ENCODE results near the gene CFLAR. TPM values are rescaled to one million over a fixed set of nuclear protein-coding genes. Genes with fewer than 3 reads are reported as not detected.
"Not testable (repeated sequence)": the region's sequence is repeated elsewhere in the genome, so short reads cannot be mapped to it uniquely, and the experiment has no call there.

CFLAR gene
- polyA plus RNA-seq, 1 of the 3 experiments (the other 2 are of a cell fraction) = 23.7 TPM

DNA sequence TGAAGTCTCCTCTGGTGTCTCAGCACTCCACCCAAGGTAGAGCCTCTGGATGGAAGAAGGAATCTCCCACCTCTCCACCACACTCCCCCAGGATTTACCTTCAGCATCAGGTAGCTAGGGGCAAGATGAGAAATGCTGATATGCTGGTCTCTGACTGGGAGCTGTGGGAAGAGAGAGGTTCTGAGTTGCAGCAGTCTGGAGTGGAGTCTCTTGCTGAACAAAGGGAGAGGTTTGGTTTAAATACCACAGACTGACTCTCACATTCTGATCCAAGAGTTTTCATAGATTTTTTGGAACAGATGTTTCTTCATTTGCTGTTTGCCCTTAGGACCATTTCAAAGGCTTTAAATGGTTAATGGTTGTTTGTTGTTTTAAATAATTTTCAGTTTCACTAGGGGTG is 1.1 kb upstream of the CFLAR start:
- no peaks in the 10 kb centered on the region for H4K20me1 ChIP-seq (ENCODE audit: insufficient read depth)
- no peak for TF ChIP-seq RCOR1 (IDR thresholded peaks at IDR 0.05; ENCODE audit: low read length)
- ChIA-PET POLR2A (no interaction called here), CTCF (interaction anchor here (1.0 to 2.5 kb wide), 3 partner anchors 10 to 209 kb away, joined by 3 to 7 read pairs (median 7); no protein-coding TSS in a partner anchor)
- peaks cover 49% of the 10 kb centered on the region for H3K79me2 ChIP-seq (ENCODE audit: insufficient read depth)
- H3K9me2 ChIP-seq = no peaks in the 10 kb centered on the region
- H3K9me3 ChIP-seq = no peaks in the 10 kb centered on the region
- peak overlapping the region in 1 of 2 experiments; percentile 92; a peak in 1 of 4 replicates for H3K27ac ChIP-seq (ENCODE audit: low read depth in 2 of 2, low read length in 1 of 2)
- H3K36me3 ChIP-seq (replicated peaks in 1 of 2; ENCODE audit: control insufficient read depth in 1 of 2, insufficient read depth in 2 of 2, low read length in 1 of 2) = no peaks in the 10 kb centered on the region
- no peak for DNase-seq
- H3K4me2 ChIP-seq = no peak overlapping the region
- peaks cover 0 to 6% of the 10 kb centered on the region in 2 experiments; a peak in 3 of 4 replicates for H3K4me1 ChIP-seq (ENCODE audit: control insufficient read depth in 1 of 2, insufficient read depth in 2 of 2, low read depth in 1 of 2, low read length in 1 of 2)
- no peak overlapping the region for H3K9ac ChIP-seq
- H3K4me3 ChIP-seq (ENCODE audit: low read depth in 2 of 2, low read length in 1 of 2) = no peak overlapping the region
- H3K27me3 ChIP-seq (ENCODE audit: insufficient read depth) = no peaks in the 10 kb centered on the region
- peaks cover 9% of the 10 kb centered on the region for H3F3A ChIP-seq (replicated peaks; ENCODE audit: insufficient read depth)
- no peak overlapping the region for H2AFZ ChIP-seq (ENCODE audit: low read depth)

DNA sequence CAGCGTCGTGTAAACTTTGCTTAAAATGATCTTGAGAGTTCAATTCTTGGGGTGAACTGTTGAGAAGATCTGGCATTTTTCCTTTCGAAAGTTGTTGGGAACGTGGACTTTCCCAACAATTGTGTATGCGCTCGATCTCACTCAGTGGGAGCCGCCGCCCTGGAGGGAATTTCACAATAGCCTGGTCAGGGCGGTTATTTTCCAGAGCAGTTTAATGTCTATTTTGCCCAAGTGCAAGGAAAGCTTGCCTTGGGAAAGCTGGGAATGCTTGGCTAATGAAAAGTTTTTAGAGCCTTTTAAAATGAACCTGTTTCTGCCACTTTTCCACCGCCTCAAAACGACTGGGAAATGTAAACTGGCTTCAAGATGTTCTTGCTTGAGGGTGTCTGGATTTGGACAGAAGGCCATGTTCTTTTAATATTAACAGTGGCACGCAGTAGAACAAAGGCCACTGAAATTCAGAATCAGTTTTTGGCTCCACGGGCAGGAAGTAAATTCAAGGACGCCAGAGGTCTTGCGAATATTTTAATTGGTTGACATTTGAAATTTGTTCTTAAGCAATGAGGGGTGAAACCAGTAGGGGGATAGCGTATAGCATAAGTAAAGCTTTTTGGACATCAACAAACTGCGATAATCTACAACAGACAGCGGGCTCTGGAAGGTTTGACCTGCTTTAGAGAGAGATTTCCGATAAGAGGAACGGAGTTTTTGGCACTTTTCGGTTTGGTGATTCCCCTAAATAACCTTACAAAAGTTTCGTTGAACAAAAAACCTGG is 1.2 kb downstream of the CFLAR start:
- peaks cover 0 to 19% of the 10 kb centered on the region in 2 experiments; a peak in 3 of 4 replicates for H3K4me1 ChIP-seq (ENCODE audit: control insufficient read depth in 1 of 2, insufficient read depth in 2 of 2, low read depth in 1 of 2, low read length in 1 of 2)
- H2AFZ ChIP-seq (ENCODE audit: low read depth) = peak overlapping the region; percentile 95
- H3K9ac ChIP-seq = peak overlapping the region; percentile 97
- no peaks in the 10 kb centered on the region for H3K27me3 ChIP-seq (ENCODE audit: insufficient read depth)
- H3K36me3 ChIP-seq (replicated peaks in 1 of 2; ENCODE audit: control insufficient read depth in 1 of 2, insufficient read depth in 2 of 2, low read length in 1 of 2) = peaks cover 0 to 2% of the 10 kb centered on the region in 2 experiments
- POLR2A ChIA-PET = interaction anchor here (0.6 to 1.6 kb wide), 3 partner anchors 11 to 254 kb away, joined by 3 to 4 read pairs (median 3); no protein-coding TSS in a partner anchor
- WGBS (ENCODE audit: low lambda C conversion rate) = 57% methylated on average over 20 of the region's 22 CpGs
- peak overlapping the region; percentile 97 for H3K4me2 ChIP-seq
- H3F3A ChIP-seq (replicated peaks; ENCODE audit: insufficient read depth) = peaks cover 9% of the 10 kb centered on the region
- DNase-seq = no peak
- H3K27ac ChIP-seq (ENCODE audit: low read depth in 2 of 2, low read length in 1 of 2) = peak overlapping the region; percentile 89 to 92
- peaks cover 72% of the 10 kb centered on the region for H3K79me2 ChIP-seq (ENCODE audit: insufficient read depth)
- CTCF ChIA-PET = interaction anchor here (0.7 to 2.7 kb wide), 10 partner anchors 9 to 212 kb away, joined by 3 to 16 read pairs (median 4); no protein-coding TSS in a partner anchor
- H3K4me3 ChIP-seq (ENCODE audit: low read depth in 2 of 2, low read length in 1 of 2) = peak overlapping the region; percentile 70 to 86
- TF ChIP-seq, protein P1, sequence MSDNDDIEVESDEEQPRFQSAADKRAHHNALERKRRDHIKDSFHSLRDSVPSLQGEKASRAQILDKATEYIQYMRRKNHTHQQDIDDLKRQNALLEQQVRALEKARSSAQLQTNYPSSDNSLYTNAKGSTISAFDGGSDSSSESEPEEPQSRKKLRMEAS (IDR thresholded peaks at IDR 0.05; ENCODE audit: low read depth) = peak; percentile 50; the same call in 1 of the 2 replicates
- TF ChIP-seq, protein P2, sequence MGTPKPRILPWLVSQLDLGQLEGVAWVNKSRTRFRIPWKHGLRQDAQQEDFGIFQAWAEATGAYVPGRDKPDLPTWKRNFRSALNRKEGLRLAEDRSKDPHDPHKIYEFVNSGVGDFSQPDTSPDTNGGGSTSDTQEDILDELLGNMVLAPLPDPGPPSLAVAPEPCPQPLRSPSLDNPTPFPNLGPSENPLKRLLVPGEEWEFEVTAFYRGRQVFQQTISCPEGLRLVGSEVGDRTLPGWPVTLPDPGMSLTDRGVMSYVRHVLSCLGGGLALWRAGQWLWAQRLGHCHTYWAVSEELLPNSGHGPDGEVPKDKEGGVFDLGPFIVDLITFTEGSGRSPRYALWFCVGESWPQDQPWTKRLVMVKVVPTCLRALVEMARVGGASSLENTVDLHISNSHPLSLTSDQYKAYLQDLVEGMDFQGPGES (IDR thresholded peaks at IDR 0.05; ENCODE audit: low read depth, low read length) = no peak
- TF ChIP-seq, protein P3, sequence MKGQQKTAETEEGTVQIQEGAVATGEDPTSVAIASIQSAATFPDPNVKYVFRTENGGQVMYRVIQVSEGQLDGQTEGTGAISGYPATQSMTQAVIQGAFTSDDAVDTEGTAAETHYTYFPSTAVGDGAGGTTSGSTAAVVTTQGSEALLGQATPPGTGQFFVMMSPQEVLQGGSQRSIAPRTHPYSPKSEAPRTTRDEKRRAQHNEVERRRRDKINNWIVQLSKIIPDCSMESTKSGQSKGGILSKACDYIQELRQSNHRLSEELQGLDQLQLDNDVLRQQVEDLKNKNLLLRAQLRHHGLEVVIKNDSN (IDR thresholded peaks at IDR 0.05; ENCODE audit: borderline replicate concordance, low read depth) = no peak
- TF ChIP-seq, protein P4, sequence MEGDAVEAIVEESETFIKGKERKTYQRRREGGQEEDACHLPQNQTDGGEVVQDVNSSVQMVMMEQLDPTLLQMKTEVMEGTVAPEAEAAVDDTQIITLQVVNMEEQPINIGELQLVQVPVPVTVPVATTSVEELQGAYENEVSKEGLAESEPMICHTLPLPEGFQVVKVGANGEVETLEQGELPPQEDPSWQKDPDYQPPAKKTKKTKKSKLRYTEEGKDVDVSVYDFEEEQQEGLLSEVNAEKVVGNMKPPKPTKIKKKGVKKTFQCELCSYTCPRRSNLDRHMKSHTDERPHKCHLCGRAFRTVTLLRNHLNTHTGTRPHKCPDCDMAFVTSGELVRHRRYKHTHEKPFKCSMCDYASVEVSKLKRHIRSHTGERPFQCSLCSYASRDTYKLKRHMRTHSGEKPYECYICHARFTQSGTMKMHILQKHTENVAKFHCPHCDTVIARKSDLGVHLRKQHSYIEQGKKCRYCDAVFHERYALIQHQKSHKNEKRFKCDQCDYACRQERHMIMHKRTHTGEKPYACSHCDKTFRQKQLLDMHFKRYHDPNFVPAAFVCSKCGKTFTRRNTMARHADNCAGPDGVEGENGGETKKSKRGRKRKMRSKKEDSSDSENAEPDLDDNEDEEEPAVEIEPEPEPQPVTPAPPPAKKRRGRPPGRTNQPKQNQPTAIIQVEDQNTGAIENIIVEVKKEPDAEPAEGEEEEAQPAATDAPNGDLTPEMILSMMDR (IDR thresholded peaks at IDR 0.05) = peak; percentile 41
- no peak for TF ChIP-seq NFIC (IDR thresholded peaks at IDR 0.05; ENCODE audit: borderline replicate concordance)
- TF ChIP-seq GATA2 (CRISPR knock-in tag; IDR thresholded peaks at IDR 0.05) = no peak
- no peaks in the 10 kb centered on the region for H4K20me1 ChIP-seq (ENCODE audit: insufficient read depth)
- H3K9me2 ChIP-seq = no peaks in the 10 kb centered on the region
- no peaks in the 10 kb centered on the region for H3K9me3 ChIP-seq

DNA sequence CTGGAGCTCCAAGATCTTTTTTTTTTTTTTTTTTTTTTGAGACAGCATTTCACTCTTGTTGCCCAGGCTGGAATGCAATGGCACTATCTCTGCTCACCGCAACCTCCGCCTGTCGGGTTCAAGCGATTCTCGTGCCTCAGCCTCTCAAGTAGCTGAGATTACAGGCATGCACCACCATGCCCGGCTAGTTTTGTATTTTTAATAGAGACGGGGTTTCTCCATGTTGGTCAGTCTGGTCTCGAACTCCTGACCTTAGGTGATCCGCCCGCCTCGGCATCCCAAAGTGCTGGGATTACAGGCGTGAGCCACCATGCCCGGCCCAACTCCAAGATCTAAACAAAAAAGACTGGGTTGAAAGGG is 1.8 kb downstream of the CFLAR start:
- H2AFZ ChIP-seq (ENCODE audit: low read depth); H3K9me2 ChIP-seq; H3K36me3 ChIP-seq (replicated peaks in 1 of 2; ENCODE audit: control insufficient read depth in 1 of 2, insufficient read depth in 2 of 2, low read length in 1 of 2); H3K9me3 ChIP-seq; H4K20me1 ChIP-seq (ENCODE audit: insufficient read depth); DNase-seq; POLR2A ChIA-PET; H3F3A ChIP-seq (replicated peaks; ENCODE audit: insufficient read depth); H3K9ac ChIP-seq; H3K27me3 ChIP-seq (ENCODE audit: insufficient read depth): not testable (repeated sequence)
- peaks cover 0 to 19% of the 10 kb centered on the region in 2 experiments; a peak in 3 of 4 replicates for H3K4me1 ChIP-seq (ENCODE audit: control insufficient read depth in 1 of 2, insufficient read depth in 2 of 2, low read depth in 1 of 2, low read length in 1 of 2)
- H3K4me2 ChIP-seq = peak overlapping the region; percentile 97
- CTCF ChIA-PET = interaction anchor here (0.8 to 2.7 kb wide), 5 partner anchors 9 to 60 kb away, joined by 3 to 16 read pairs (median 4); no protein-coding TSS in a partner anchor
- peak overlapping the region in 1 of 2 experiments; percentile 92; a peak in 3 of 4 replicates for H3K27ac ChIP-seq (ENCODE audit: low read depth in 2 of 2, low read length in 1 of 2)
- WGBS (ENCODE audit: low lambda C conversion rate) = 66% methylated on average over 13 of the region's 13 CpGs
- peaks cover 78% of the 10 kb centered on the region for H3K79me2 ChIP-seq (ENCODE audit: insufficient read depth)
- H3K4me3 ChIP-seq (ENCODE audit: low read depth in 2 of 2, low read length in 1 of 2) = peak overlapping the region in 1 of 2 experiments; percentile 86; a peak in 2 of 4 replicates

Measured in SK-N-SH (cell line).